Activated CD8-positive, alpha-beta memory T cell treated with anti-CD3 and anti-CD28 coated beads for 24 hours (primary cell): ENCODE measurements around the gene FAAP100.
A peak's percentile ranks its signal among the peaks of the same experiment; 100 is the strongest.
"Not testable (repeated sequence)": the region's sequence is repeated elsewhere in the genome, so short reads cannot be mapped to it uniquely, and the experiment has no call there.

Experiments used
- DNase-seq: peaks from one replicate; pipeline ENCODE4 v3.0.0-alpha.2; 2020

The FAAP100 gene, protein sequence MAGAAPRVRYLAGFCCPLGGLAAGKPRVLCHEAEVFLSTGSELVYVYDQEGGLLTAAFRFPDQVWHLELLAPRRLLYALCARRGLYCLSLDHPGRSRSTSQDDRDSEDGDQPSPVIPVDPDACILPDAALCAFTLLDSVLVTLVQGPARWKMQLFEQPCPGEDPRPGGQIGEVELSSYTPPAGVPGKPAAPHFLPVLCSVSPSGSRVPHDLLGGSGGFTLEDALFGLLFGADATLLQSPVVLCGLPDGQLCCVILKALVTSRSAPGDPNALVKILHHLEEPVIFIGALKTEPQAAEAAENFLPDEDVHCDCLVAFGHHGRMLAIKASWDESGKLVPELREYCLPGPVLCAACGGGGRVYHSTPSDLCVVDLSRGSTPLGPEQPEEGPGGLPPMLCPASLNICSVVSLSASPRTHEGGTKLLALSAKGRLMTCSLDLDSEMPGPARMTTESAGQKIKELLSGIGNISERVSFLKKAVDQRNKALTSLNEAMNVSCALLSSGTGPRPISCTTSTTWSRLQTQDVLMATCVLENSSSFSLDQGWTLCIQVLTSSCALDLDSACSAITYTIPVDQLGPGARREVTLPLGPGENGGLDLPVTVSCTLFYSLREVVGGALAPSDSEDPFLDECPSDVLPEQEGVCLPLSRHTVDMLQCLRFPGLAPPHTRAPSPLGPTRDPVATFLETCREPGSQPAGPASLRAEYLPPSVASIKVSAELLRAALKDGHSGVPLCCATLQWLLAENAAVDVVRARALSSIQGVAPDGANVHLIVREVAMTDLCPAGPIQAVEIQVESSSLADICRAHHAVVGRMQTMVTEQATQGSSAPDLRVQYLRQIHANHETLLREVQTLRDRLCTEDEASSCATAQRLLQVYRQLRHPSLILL

DNA sequence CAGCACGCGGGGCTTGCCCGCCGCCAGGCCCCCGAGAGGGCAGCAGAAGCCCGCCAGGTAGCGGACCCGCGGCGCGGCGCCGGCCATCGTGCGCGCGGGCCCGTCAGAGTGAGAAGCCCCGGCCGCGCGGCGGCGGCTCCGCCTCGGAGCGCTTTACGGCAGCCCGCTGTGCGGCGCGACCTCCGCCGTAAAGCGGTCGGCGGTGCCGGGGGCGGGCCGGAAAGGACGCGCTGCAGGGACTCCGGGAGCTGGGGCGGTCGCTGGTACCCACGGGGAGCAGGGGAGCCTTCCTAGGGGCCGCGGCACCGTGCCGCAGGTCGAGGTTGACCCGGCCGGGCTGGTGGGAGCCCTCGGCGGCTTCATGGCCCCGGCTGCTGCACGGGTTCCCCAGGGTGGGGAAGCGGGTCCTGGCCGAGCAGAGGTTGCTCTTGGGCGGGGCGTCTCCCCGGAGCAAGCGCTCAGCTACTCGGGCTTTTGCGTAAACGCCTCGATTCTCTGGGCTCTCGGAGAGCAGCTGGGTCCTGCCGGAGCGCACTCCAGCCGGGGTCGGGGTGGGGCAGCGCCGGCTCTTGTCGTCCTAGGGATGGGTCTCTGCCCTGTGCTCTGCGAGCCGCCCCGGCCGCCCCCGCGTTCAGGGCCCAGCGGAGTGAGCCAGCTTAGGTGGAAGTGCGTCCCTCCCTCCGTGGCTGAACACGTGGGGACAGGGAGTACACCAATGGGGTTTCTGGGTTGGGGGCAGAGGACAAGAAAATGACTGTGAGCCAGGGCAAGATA lies at the start of gene FAAP100:
Gene FAAP100 (minus strand): TSS at position 110 of the 774 bp plus-strand sequence. CDS start 23 bp downstream, at position 87.
- peak; percentile 94 for DNase-seq

DNA sequence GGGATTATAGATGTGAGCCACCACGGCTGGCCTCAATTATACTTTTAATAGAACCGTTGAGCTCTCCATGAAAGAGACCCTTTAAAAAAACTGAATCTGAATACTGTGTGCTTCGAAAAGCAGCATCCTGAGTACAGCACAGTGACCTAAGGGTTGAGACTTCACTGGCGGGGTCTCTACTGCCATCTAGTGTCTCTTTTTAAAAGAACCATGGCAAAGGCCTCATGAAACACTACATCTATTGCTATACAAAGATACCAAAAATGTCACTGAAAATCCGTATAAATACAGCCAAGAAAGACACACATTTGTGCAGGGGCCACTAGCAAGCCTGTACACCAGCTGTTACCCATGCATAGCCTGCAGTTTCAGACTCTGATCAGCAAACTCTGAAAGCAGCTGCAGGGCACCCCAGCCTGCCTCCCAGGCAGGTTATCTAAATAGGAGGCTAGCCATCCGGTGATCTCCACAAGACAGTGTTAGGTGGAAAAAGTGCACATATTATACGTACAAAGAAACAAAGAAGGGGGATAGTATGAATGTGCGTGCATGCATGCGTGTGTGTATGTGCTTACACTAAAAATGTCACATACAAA lies 49.5 kb upstream of the FAAP100 start:
- DNase-seq: no peak

DNA sequence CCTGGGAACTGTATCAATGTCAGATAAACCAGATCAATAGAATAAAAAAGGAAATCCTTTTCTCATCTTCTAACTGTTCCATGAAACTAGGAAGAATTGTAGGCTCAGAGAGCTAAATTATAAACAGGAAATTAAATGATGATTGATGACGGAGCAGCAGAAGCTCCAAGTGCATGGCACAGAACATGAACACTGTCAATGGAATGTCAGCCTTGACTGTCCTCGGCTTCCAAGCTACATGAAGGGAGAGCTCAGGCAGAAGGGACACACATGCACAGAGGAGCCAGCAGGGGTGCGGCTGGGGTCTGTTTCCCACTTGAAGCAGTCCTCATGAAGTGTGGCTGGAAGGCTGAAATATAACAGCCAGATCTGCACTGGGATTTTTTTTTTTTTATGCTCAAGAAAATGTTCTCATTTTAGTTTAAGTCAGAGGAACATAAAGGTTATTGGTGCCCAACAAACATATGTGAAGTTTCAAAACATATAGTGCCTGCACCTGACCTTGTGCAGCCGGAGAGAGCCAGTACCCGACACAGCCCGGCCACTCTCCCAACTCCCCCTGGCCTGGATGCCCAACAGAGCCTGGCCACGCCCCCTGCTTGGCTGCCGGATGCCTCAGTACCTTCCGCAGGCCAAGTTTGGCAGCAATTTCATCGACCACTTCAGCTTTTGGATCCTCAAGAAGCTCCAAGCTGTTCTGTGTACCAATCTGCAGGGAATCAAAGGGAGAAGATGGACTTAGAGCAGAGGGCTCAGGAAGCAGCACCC lies 47.8 kb upstream of the FAAP100 start:
- no peak for DNase-seq

DNA sequence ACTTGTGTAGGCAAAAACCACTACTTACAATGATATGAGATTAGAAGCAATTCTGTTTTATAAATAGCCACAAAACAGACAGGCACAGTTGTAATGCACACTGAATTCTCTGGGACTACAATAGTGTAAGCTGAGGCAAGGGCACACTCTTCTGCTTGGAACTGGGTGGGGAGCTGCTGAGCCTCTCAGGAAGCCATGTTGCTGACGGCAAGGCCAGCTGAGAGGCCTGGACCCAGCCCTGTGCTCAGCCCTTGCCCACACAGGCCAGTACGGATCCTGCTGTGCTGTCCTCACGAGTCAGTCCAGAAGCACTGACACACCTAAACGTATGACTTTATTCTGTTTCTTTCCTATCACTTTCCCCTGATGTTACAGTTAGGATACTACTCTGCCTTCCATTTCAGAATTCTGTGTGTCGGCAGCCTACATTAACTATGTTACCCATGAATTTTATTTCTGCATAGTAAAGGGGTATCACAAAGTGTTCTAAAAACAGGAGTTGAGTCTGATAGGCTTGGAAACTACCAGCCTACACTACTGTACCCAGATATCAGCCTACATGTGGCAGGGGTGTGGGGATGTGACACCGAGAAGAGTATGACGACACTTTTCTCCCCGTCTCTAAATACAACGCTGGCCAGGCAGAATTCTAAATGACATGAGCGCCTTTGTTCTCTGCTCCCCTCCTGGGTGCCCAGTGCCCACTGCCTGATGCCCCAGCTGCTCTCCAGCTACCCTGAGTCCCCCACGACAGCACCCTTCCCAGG lies 41.1 kb upstream of the FAAP100 start:
- DNase-seq: no peak

DNA sequence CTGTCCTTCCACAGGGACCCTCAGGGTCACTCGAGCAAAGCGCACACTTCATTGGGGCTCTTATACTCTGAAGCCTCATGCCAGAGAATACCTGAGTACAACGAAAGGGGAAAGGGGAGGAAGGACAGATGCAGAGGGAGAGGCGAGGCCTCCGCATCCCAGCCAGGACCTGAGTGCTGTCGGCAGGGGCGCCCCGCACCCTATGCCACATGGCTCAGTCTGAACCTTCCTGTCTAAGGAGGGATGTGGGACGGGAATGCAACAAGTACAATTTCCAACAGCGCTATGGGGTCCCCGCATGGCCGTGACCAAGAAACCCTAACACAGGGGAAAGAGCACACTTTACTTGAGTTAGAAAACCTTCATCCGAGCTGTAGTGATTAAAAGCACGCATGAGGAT lies 39.8 kb upstream of the FAAP100 start:
- no peak for DNase-seq

DNA sequence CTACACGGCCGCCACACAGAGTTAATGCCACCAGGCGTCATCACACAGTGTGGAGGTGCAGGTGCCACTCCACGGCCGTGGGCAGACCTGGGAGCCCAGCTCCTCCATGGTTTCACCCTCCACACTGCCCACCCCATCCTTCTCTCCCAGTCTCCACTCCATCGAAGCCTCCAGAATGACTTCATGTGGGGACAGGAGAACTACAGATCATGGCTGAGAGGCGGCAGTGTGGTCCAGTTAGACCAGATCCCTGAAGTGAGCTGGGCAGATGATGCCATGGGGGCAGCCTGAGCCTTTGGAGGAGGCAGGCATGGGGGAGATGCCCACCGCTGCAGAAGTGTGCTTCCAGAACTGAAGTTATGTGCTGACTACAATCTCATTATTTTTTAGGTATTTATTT lies 38.0 kb upstream of the FAAP100 start:
- no peak for DNase-seq

DNA sequence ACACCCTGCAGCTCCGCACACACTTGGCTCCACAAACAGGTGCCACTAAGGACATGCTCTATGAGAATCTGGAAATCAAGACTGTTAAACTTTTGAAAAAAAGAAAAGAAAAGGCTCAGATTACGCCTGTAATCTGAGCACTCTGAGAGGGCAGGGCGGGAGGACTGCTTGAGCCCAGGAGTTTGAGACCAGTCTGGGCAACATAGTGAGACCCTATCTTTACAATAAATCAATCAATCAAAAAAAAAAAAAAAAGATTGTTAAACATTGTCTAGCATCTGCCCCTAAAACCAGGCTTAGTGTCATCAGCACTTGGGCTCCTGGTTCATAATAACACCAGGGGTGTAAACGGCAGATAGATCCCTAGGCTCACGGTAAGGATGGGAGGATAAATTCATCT lies 37.5 kb upstream of the FAAP100 start:
- DNase-seq: no peak

DNA sequence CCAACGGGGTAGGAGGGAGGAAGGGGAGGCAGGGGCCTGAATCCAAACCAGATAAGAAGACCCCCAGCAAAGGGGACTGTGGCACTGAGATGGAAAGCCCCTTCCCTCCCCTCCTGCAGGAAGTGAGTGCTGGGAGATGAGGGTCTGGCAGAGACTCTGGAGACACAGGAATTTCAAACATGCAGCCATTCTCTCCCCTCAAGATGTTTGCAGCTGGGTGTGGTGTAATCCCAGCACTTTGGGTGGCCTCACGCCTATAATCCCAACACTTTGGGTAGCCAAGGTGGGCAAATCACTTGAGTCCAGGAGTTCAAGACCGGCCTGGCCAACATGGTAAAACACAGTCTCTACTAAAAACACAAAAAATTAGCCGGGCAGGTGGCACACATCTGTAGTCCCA lies 33.9 kb upstream of the FAAP100 start:
- no peak for DNase-seq

DNA sequence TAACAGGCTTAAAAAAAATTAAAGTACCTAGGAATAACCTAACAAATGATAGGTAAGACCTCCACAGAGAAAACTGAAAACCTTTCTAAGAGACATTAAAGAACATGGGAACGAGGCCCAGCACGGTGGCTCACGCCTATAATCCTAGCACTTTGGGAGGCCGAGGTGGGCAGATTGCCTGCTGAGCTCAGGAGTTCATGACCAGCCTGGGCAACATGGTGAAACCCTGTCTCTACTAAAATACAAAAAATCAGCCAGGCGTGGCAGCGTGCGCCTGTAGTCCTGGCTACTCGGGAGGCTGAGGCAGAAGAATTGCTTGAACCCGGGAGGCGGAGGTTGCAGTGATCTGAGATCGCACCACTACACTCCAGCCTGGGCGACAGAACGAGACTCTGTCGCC lies 32.6 kb upstream of the FAAP100 start:
- DNase-seq: not testable (repeated sequence)

DNA sequence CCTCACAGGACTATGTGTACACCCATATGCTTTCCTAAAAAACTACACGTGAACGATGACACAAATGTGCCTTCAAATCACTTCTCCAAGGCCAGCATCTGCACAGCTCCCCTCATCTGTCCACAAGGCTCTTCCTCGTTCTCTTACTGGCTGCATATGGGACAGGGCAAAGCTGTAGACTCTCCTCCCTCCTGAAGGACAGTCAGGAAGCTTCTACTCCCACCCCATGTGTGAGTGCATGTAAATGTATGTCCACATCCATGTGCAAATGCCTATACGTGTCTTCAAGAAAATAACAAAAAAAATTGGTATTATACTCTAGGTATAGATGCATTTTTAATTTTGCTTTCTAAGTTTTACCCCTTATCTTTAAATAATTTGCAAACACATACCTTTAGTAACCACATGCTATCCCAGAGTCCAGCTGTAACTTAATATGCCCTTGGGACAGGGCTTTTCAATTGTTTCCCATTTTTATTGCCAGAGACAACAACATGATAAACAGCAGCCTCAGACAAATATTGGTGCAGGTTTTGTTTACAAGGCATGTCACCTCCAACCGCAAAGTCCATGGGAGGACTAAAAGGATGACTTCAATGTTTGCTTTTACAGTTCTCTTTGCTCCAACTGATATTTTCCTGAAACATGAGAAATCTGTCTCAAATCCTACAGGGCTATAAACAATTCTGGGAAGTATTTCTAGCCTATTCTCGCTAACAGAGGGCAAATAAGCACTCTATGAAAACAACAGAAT lies 31.6 kb upstream of the FAAP100 start:
- no peak for DNase-seq

DNA sequence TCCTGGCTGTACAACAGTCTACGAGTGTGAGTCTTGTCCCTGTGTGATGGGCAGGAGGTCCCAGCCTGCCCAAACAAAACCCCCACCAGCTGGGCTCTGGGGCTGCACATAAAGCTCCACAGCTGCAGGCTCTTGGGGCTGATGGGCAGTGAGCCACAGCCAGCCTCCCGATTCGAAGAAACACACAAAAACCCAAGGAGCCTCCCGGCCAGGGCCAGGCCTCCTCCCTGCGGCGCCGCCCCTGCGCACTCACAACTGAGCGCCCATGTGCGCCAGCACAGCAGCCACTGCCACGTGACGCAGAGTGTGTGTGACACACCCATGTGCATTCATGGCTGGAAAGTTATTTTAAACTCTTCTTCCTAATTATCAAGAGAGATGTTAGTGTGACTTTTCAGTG lies 30.6 kb upstream of the FAAP100 start:
- no peak for DNase-seq

DNA sequence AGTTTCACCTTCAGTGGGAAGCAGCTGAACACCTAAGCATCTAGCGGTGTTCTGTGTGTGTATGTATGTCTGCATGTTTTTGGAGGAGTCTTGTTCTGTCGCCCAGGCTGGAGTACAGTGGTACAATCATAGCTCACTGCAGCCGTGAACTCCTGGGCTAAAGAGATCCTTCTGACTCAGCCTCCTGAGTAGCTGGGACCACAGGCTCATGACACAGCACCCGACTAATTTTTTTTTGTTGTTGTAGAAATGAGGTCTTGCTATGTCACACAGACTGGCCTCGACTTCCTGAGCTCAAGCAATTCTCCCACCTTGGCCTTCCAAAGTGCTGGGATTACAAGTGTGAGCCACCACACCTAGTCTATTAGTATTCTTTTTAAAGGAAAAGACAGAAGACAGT lies 30.2 kb upstream of the FAAP100 start:
- no peak for DNase-seq

DNA sequence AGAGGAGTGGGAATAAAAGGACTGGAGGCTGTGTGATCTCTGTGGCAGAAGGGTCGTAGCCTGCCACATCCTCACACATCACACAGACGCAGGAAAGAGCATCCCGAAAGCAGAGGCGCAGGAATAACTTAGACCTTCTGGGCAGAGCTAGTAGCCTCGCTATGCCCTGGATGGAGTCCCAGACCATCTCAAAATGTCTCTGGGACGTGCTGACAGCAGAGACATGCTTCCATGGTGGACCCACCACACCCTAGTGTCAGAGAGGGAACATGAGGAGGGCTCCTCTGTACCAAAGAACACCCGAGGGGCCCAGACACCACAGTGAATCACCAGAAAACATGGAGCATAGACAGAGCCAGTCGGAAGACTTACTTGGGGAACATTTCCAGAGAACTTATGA lies 29.6 kb upstream of the FAAP100 start:
- no peak for DNase-seq

DNA sequence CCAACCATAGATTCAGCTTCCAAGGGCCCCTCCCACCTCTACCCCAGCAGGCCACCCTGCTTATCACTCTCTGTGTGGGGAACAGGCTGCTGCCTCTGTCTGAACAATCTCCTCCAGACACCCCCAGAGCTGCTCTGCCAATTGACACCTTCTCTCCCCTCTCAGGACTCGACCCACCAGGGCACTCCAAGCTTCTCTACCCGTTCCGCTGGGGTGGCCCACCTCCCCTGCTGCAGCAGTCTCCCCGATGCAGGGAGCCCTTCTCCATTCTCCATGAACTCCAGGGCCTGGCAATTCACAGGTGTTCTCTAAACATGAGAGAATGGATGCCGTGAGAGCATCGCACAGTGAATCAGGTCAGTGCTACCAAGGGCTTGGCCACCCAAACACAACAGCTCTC lies 28.3 kb upstream of the FAAP100 start:
- no peak for DNase-seq

DNA sequence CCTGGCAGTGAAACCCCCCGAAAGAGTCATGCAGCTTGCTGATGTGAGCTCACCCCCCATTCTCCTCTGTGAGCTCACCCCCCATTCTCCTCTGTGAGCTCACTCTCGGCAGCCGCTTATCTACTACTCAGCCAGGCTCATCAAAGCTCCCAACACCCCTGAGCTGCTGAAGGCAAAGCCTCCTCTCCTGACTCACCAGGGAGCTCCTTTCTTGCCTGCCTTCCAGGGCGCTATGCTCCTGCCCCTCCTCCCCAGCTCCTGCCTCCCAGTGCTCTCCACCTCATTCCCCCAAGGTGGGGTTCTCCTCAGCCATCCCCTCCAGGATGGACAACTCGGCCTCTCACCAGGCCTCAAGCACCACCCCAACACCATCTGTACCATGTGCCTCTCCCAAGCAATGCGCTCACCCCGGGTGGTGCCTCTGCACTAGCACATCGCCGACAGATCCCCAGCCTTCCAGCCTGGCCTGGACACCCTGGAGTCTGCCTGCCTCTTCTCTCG lies 27.7 kb upstream of the FAAP100 start:
- DNase-seq: no peak

DNA sequence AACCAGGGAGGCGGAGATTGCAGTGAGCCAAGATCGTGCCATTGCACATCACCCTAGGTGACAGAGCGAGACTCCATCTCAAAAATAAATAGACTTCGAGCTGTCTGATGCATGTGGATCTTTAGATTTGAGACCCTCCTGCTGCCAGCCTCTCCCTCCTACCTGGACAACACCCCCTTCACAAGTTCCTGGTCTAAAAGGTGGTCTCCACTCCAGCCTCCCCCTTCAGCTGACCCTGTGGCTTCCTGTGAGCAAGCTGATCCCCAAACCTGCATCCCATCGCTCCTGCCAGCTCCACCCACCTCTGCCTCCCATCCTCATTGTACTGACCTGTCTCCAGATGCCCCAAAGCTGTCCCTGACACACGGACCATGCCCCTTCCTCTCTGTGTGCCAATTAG lies 27.1 kb upstream of the FAAP100 start:
- no peak for DNase-seq

DNA sequence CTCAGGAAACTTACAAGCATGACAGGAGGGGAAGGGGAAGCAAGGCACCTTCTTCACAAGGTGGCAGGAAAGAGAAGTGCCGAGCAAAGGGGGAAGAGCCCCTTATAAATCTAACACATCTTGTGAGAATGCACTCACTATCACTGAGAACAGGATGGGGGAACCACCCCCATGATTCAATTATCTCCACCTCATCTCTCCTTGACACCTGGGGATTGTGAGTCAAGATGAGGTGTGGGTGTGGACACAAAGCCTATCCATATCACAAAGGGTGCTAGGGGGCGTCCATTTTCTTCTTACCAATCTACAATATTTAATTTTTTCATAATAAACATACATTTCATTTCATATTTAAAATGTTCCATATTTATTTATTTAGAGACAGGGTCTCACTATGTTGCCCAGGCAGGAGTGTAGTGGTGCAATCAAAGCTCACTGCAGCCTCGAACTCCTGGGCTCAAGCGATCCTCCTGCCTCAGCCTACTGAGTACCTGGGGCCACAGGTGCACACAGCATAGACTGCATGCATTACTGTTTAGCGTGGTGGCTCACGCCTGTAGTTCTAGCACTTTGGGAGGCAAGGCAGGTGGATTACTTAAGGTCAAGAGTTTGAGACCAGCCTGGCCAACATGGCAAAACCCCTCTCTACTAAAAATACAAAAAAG lies 26.5 kb upstream of the FAAP100 start:
- no peak for DNase-seq

DNA sequence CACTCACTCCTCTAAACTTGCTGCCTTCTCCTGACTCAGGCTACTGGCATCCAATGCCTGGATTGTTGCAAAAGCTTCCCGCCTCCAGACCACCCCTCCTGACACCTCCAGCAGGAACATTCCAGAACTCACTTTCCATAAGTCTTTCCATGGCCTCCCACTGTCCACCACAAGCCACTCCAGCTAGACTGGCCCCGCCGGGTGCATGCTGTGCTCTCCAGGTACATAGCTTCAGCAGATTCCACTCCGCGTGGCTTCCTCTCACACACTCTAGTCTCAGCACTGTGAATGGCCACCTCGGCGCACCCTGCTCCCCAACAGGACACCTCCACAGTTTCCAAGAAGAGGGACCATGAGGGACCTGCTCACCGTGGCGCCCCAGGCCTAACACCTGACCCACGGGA lies 25.9 kb upstream of the FAAP100 start:
- DNase-seq: no peak

DNA sequence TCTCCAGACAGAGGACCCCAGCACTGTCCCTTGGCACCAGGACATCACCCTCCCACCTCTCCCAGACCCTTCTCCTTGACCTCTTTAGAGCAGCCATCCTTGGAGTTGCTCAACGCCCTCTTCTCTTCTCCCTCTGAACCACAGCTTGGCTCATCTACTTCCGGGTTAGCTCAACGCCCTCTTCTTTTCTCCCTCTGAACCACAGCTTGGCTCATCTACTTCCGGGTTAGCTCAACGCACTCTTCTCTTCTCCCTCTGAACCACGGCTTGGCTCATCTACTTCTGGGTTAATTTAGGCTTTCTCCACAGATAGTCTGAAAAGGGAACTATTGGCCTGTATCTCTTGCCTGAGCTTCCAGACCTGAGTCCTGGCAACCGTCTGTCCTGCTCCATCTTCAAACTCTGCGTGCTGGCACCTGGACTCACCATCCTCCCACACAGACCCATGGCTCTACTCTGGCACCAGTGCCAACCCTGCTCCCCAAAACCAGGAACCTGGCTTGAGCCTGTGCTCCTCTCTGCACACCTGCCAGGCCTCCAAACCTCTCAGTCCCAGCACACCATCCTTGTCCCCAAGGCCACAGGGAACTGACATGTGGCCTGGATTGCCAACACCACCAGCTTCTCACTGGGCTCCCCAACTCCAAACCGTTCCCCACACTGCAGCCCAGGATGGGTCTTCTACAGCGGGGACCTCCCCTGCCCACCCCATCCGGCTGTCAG lies 25.3 kb upstream of the FAAP100 start:
- DNase-seq: no peak
